ENCODE measurements around the gene CUX1.

GRCh38 chr7:101819183-101819582, 1.8 kb downstream of the CUX1 start:
- TF ChIP-seq, protein P1, sequence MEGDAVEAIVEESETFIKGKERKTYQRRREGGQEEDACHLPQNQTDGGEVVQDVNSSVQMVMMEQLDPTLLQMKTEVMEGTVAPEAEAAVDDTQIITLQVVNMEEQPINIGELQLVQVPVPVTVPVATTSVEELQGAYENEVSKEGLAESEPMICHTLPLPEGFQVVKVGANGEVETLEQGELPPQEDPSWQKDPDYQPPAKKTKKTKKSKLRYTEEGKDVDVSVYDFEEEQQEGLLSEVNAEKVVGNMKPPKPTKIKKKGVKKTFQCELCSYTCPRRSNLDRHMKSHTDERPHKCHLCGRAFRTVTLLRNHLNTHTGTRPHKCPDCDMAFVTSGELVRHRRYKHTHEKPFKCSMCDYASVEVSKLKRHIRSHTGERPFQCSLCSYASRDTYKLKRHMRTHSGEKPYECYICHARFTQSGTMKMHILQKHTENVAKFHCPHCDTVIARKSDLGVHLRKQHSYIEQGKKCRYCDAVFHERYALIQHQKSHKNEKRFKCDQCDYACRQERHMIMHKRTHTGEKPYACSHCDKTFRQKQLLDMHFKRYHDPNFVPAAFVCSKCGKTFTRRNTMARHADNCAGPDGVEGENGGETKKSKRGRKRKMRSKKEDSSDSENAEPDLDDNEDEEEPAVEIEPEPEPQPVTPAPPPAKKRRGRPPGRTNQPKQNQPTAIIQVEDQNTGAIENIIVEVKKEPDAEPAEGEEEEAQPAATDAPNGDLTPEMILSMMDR (tag by site-specific recombination; IDR thresholded peaks at IDR 0.05) = no peak
- TF ChIP-seq HIC1 (tag by site-specific recombination; IDR thresholded peaks at IDR 0.05) (no peak), ZSCAN18 (tag by site-specific recombination; IDR thresholded peaks at IDR 0.05) (no peak), ZNF121 (tag by site-specific recombination; IDR thresholded peaks at IDR 0.05) (no peak)
- TF ChIP-seq, protein P2, sequence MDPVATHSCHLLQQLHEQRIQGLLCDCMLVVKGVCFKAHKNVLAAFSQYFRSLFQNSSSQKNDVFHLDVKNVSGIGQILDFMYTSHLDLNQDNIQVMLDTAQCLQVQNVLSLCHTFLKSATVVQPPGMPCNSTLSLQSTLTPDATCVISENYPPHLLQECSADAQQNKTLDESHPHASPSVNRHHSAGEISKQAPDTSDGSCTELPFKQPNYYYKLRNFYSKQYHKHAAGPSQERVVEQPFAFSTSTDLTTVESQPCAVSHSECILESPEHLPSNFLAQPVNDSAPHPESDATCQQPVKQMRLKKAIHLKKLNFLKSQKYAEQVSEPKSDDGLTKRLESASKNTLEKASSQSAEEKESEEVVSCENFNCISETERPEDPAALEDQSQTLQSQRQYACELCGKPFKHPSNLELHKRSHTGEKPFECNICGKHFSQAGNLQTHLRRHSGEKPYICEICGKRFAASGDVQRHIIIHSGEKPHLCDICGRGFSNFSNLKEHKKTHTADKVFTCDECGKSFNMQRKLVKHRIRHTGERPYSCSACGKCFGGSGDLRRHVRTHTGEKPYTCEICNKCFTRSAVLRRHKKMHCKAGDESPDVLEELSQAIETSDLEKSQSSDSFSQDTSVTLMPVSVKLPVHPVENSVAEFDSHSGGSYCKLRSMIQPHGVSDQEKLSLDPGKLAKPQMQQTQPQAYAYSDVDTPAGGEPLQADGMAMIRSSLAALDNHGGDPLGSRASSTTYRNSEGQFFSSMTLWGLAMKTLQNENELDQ (tag by site-specific recombination; IDR thresholded peaks at IDR 0.05; ENCODE audit: low read depth) = no peak
